Neural cell (in vitro differentiated cells): ENCODE measurements around the gene LCAT.

Experiments
- CTCF ChIP-seq: fragments of 450-650 bp; IDR thresholded peaks from 2 replicates; pipeline ENCODE4 v1.5.1; 2014; ENCODE audit warnings: antibody characterized with exemption, mild to moderate bottlenecking, moderate library complexity; ENCODE audit not compliant: poor library complexity, severe bottlenecking
- EP300 ChIP-seq: fragments of 450-650 bp; conservative IDR thresholded peaks from 2 replicates; pipeline ENCODE4 v1.6.1; 2014; ENCODE audit warnings: antibody characterized with exemption, mild to moderate bottlenecking, moderate library complexity; ENCODE audit not compliant: poor library complexity, severe bottlenecking
- EZH2 ChIP-seq: fragments of 200-600, 300-800 bp; shearing (Covaris generic), sonication (generic); IDR thresholded peaks from 2 replicates; pipeline ENCODE4 v1.6.1; 2014; ENCODE audit warnings: antibody characterized with exemption, low read length, borderline replicate concordance, mild to moderate bottlenecking; ENCODE audit not compliant: insufficient read depth, poor library complexity, severe bottlenecking
- MXI1 ChIP-seq: fragments of 450-650 bp; conservative IDR thresholded peaks from 2 replicates; pipeline ENCODE4 v1.6.1; 2014; ENCODE audit warnings: antibody characterized with exemption, mild to moderate bottlenecking; ENCODE audit not compliant: poor library complexity, severe bottlenecking
- POLR2AphosphoS5 ChIP-seq: IDR thresholded peaks from 2 replicates; pipeline ENCODE4 v1.6.1; 2012
- REST ChIP-seq: IDR thresholded peaks from 2 replicates; pipeline ENCODE4 v1.6.1; 2012; ENCODE audit warnings: borderline replicate concordance

GRCh38 chr16:67946128-67946569, 2.2 kb upstream of the LCAT start:
- TF ChIP-seq CTCF (no peak), EP300 (no peak), EZH2 (no peak), MXI1 (no peak), POLR2AphosphoS5 (no peak), REST (no peak)
